Measurements from ENCODE around the gene KIAA0753. TPM values are rescaled to one million over a fixed set of nuclear protein-coding genes. Genes with fewer than 3 reads are reported as not detected.
A peak's percentile ranks its signal among the peaks of the same experiment; 100 is the strongest.

The KIAA0753 gene
- total RNA-seq, 4 donors from 2014 or later, result 3.0 to 6.3 (median 3.6) TPM

DNA sequence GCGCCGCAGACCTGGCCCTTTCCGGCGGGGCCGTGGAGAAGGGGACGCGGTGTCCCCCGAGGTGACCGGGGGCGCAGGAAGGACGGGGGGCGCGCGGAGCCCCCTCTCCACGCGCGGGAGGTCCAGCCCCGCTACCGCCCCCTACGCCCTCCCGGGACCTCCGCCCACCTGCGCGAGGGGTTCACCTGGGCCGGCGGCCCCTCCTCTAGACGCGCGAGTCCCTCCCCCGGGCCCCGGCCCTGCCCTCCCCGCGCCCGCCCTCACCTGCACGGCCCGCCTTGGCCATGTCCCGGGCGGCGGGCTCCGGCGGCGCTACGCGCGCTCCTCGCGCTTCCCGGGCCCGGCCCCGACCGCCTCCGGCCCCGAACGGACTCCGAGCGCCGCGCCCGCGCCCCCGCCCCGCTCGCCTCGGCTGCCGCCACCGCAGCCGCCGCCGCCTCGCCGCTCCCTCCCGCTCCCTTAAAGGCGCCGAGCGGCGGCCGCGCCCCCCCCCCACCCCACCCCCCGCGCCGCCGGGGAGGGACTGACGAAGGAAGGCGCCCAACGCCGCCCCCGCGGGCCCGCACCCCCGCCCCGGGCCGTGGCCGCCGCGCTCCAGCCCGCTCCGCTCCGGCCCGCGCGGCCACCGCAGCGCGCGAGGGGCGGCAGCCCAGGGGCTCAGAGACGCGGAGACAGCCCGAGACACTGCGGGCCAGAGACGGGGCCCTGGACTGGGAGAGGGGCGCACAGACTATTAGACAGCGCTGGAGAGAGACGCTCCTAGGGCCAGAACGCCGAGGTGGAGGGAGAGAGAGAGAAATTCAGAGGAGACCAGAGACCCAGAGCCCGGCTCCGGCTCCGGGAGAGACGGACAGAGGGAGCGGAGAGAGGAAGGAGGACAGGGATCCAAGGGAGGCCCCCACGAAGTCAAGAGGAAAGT lies 84.1 kb downstream of the KIAA0753 start, which contains the start of gene PITPNM3:
Gene PITPNM3 (minus strand): TSS at position 435 of the 919 bp plus-strand sequence. CDS start 149 bp downstream, at position 286.
- Histone ChIP-seq H3K27me3 (peaks cover 29 to 41% (median 31%) of the 10 kb centered on the region in 3 donors), H3K27ac (no peak within 1 kb of the TSS)

DNA sequence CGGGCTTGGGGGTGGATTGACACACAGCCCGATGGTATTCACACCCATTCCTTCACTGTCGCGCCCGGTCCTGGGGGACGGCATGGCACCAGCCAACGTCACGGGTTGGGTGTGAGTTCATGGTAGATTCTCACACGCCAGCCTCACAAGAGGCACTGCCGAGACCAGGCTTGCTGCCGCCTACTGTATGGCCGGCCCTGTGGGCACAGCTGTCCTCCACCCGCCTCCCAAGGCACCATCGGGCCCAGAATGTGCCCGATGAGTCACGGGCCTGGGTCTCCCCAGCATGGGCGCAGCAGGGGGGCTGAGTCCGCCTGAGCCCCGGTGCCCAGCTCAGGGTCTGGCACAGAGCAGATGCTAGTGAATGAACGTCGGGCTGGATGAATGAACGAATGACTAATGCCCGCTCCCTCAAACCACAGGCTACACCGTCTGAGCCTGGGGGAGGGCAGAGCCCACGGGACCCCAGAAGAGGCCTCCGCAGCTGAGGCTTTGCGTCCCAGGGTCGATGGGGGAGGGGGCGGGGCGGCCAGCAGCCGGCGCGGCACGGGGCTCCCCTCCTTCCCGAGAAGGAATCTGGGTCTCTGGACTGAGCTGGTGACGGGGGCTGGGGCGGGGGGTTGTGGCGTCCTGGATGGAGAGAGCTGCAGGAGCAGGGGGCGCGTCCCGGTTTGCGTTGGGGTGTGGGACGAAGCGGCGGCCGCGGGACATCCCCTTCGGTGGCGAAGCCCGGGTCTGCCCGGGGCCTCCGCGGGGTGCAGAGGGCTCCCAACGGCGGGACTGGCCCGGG lies 85.0 kb downstream of the KIAA0753 start:
- ATAC-seq (peak in 1 of 2 donors; percentile 45), DNase-seq (no peak)
- no peaks in the 10 kb centered on the region for H3K9me3 ChIP-seq
- peak overlapping the region; percentile 36 to 52 (median 46) for H3K4me3 ChIP-seq
- H3K36me3 ChIP-seq, result no peaks in the 10 kb centered on the region
- intact Hi-C loops (cut with DNase I; ENCODE audit: low total_unique reads) (loop anchor here (10.0 kb wide), 1 partner anchor 81 kb away; no protein-coding TSS in a partner anchor), in situ Hi-C loops (cut with MboI; ENCODE audit: low sequenced_read_pairs in 4 of 4) (no loop called here)
- peaks cover 29 to 41% (median 31%) of the 10 kb centered on the region in 3 donors for H3K27me3 ChIP-seq
- peaks cover 6 to 7% of the 10 kb centered on the region in 2 donors for H3K4me1 ChIP-seq
- H3K27ac ChIP-seq, result no peak overlapping the region
- TF ChIP-seq POLR2A (IDR thresholded peaks at IDR 0.05) (no peak), CTCF (IDR thresholded peaks at IDR 0.05 in 4 of 5, conservative IDR thresholded peaks at IDR 0.05 in 1 of 5) (no peak)

More for the DNA sequence above, 84.1 kb downstream of the KIAA0753 start, which contains the start of gene PITPNM3:
- no peak for TF ChIP-seq POLR2A (IDR thresholded peaks at IDR 0.05)
- TF ChIP-seq CTCF (IDR thresholded peaks at IDR 0.05 in 4 of 5, conservative IDR thresholded peaks at IDR 0.05 in 1 of 5), result no peak
- Histone ChIP-seq H3K9me3 (no peaks in the 10 kb centered on the region), H3K36me3 (no peaks in the 10 kb centered on the region), H3K4me3 (peak within 1 kb of the TSS; percentile 36 to 52 (median 46)), H3K4me1 (peaks cover 6 to 7% of the 10 kb centered on the region in 2 donors)
- intact Hi-C loops (cut with DNase I; ENCODE audit: low total_unique reads), result loop anchor here (10.0 kb wide), 1 partner anchor 82 kb away; no protein-coding TSS in a partner anchor
- ATAC-seq (peak in 1 of 2 donors; percentile 16), DNase-seq (no peak)
- in situ Hi-C loops (cut with MboI; ENCODE audit: low sequenced_read_pairs in 4 of 4), result no loop called here

DNA sequence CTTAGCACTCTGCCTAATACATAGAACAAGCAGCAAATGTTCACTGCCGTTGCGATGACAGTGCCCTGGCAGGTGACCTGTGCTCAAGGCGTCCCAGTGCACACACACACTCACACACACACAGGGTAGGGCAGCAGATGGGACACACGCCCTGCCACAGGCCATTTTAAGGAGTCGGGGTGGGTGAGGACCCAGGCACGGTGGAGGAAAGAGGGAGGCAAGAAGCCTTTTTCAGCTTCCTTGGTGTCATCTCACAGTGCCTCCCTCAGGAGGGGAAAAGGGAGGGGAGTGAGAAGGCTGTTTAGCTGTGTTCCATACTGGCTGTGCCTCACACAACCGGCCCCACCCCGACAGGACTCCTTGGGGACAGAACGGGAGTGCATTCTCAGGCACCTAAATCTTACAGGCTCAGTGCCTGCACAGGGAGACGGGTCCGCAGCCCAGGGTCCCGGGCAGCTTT lies 85.6 kb downstream of the KIAA0753 start:
- H3K9me3 ChIP-seq, result no peaks in the 10 kb centered on the region
- intact Hi-C loops (cut with DNase I; ENCODE audit: low total_unique reads), result loop anchor here (10.0 kb wide), 1 partner anchor 80 kb away; no protein-coding TSS in a partner anchor
- H3K4me3 ChIP-seq, result peak overlapping the region in 3 of 4 donors; percentile 36 to 51 (median 41)
- peaks cover 29 to 41% (median 31%) of the 10 kb centered on the region in 3 donors for H3K27me3 ChIP-seq
- peaks cover 6 to 7% of the 10 kb centered on the region in 2 donors for H3K4me1 ChIP-seq
- in situ Hi-C loops (cut with MboI; ENCODE audit: low sequenced_read_pairs in 4 of 4), result no loop called here
- TF ChIP-seq POLR2A (IDR thresholded peaks at IDR 0.05) (no peak), CTCF (IDR thresholded peaks at IDR 0.05 in 4 of 5, conservative IDR thresholded peaks at IDR 0.05 in 1 of 5) (no peak)
- no peak overlapping the region for H3K27ac ChIP-seq
- no peaks in the 10 kb centered on the region for H3K36me3 ChIP-seq
- DNase-seq (no peak), ATAC-seq (no peak)

GRCh38 chr17:6554342-6554741 lies 86.2 kb downstream of the KIAA0753 start:
- Histone ChIP-seq H3K4me1 (peaks cover 6 to 7% of the 10 kb centered on the region in 2 donors), H3K27ac (no peak overlapping the region), H3K4me3 (no peak overlapping the region), H3K9me3 (no peaks in the 10 kb centered on the region), H3K36me3 (no peaks in the 10 kb centered on the region), H3K27me3 (peaks cover 29 to 41% (median 31%) of the 10 kb centered on the region in 3 donors)
- intact Hi-C loops (cut with DNase I; ENCODE audit: low total_unique reads) (loop anchor here (10.0 kb wide), 1 partner anchor 80 kb away; no protein-coding TSS in a partner anchor), in situ Hi-C loops (cut with MboI; ENCODE audit: low sequenced_read_pairs in 4 of 4) (no loop called here)
- TF ChIP-seq CTCF (IDR thresholded peaks at IDR 0.05 in 4 of 5, conservative IDR thresholded peaks at IDR 0.05 in 1 of 5) (no peak), POLR2A (IDR thresholded peaks at IDR 0.05) (no peak)
- ATAC-seq (no peak), DNase-seq (no peak)
